Measurements from ENCODE around the gene CNOT11.
A peak's percentile ranks its signal among the peaks of the same experiment; 100 is the strongest.
"Not testable (repeated sequence)": the region's sequence is repeated elsewhere in the genome, so short reads cannot be mapped to it uniquely, and the experiment has no call there.

Gene CNOT11

DNA sequence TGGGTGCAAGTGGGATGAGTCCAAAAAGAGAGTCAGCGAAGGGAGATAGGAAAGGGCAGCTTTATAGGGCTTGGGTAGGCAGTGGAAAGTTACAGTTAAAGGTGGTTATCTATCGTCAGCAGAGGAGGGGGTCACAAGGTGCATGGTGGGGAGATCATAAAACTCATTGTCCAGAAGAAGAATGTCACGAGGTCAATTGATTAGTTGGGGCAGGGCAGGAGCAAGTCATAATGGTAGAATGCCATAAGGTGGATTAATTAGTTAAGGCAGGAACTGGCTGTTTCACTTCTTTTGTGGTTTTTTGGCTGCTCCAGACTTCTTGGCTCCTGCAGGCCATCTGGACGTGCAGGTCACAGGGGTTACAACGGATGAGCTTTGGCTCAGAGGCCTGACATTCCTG, 3.9 kb upstream of the CNOT11 start:
- not testable (repeated sequence) for DNase-seq

DNA sequence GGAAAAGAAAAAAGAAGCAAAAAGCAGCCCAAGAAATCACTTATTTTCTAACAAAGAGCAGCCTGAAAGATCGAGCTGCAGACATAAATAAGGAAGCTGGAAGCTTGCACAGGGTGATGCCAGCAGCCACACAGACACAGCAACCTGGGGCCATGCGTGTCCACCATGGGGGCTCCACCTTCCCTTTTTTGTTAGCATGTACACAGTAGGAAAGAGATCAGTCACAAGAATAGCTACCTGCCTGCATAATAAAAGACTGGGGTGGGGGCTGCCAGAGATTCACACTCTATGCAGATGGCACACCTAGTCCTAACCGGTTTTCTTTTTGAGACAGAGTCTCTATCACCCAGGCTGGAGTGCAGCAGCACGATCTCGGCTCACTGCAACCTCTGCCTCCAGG, 2.9 kb upstream of the CNOT11 start:
- no peak for DNase-seq

DNA sequence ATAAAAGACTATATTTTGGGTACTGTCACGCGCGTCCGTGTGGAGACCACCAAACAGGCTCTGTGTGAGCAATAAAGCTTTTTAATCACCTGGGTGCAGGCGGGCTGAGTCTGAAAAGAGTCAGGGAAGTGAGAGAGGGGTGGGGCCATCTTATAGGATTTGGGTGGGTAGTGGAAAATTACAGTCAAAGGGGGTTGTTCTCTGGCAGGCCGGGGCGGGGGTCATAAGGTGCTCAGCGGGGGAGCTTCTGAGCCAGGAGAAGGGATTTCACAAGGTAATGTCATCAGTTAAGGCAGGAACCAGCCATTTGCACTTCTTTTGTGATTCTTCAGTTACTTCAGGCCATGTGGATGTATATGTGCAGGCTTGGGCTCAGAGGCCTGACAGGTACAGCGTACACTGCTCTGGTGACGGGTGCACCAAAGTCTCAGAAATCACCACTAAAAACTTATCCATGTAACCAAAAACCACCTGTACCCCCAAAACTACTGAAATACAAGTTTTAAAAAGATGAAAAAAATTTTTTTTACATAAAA, 1.4 kb upstream of the CNOT11 start:
- peak; percentile 1 for DNase-seq

DNA sequence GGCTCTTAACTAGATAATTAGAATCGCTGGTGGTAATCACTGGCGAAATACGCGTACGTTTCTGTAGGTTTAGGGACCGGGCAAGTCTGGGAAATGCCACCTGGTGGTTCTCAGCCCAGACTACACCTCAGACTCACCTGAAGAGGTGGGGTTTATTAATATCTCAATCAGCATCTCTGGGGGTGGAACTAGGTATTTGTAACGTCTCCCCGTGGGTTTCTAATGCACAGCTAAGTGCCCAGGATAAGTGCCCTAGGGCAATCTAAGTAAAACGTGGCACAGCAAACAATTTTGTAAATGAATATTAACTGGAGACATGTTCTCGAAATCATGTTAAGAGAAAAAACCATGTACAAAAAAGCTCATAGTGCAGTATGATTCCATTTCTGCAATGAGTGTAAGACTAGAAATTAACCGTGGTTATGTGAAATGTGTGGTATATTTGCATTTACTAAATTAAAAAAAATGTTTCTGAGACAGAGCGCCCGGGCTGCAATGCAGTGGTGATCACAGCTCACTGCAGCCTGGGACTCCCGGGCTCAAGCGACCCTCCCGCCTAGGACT, 760 bp upstream of the CNOT11 start:
- peak; percentile 84 for DNase-seq

DNA sequence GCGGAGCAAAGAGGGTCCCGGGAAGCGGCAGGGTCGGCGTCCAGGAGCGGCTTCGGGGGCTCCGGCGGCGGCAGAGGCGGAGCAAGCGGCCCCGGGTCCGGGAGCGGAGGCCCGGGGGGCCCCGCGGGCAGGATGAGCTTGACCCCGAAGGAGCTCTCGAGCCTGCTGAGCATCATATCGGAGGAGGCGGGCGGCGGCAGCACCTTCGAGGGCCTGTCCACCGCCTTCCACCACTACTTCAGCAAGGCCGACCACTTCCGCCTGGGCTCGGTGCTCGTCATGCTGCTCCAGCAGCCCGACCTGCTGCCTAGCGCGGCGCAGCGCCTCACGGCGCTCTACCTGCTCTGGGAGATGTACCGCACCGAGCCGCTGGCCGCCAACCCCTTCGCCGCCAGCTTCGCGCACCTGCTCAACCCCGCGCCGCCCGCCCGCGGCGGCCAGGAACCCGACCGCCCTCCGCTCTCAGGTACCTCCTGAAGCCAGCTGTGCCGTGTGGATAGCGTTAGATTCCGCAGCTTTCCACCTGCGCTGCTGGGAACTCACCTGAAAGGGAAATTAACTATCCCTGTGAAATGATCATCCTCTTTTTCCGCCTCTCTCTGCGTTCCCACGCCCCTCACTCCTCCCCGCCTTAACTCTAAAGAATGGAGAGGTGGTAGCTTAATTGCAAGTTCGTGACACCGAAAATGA, 472 bp downstream of the CNOT11 start:
- DNase-seq, result peak; percentile 73

DNA sequence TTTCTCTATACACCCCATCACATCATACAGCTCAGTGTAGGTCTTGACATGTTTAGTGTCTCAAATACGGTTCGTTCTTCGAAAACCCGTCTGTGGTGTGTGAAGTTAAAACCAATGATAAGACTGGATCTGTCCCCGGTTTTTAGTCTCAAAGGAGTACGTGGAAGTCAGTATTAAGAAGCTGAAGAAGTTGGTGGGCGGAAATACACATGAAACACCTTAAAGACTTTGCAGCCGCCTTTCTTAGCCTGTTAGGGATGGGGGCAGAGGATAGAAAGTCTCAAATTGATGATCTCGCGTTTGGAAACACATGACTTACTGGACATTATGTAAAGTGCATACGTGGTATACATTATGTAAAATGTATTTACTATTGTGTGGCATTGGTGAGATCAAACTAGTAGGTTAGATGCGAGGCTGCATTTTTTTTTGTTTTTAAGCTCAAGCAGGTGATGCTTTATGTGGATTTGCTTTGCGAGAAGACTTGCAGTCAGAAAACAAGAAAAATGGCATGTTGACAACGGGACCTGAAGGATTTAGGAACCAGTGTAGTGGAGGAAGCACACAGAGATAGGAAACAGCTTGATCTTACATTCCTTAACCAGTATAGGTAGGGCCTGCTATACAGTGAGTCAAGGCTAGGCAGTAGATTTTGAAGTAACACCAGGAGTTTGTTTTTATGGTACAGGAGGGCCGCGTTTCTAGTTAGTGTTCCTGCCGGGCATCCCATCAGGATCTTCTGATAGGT, 1.2 kb downstream of the CNOT11 start:
- DNase-seq, result no peak

DNA sequence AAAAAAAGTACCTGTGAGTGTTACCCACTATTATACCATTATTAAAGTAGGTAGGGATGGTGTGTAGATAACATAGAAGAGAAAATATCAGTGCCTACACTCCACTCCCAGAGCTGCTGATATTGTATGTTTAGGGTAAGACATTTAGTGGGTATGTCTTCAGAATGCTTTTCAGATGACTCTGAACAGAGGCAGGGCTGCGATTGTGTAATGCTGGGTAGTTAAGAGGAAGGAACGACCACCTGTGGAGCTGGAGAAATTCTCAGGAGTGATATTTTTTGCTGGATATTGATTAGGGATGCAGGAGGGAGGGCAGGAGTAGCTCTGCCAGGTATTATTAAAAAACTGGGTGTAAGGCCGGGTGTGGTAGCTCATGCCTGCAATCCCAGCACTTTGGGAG, 2.8 kb downstream of the CNOT11 start:
- DNase-seq, result no peak

DNA sequence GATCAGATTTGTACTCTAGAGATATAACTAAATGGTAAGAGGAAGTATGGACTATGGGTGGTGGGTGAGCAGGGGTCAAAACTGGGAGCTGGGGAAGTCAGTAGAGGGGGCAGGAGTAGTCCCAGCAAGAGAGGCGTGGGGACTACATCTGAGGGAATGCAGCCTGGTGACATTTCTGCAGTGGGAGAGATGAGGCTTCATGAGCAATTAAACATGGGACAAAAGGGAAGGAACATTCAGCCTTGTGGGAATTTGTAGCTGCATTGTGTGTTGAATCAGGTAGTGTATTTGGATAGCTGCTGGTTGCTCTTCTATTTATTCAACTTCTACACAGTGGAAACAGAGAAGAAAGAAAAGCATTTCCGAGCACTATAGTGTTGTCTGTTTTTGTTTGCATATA, 3.6 kb downstream of the CNOT11 start:
- no peak for DNase-seq

DNA sequence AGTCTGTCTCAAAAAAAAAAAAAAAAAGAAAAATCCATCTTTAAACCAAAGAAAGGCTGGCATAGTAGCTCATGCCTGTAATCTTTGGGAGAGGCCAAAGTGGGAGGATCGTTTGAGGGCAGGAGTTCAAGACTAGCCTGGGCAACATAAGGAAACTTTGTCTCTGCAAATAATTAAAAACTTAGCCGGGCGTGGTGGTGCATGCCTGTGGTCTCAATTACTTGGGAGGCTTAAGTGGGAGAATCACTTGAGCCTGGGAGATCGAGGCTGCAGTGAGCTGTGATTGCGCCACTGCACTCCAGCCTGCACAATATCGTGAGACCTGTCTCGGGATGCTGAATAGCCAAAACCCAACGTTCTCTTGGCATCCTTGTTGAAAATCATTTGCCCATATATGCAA, 6.1 kb downstream of the CNOT11 start:
- no peak for DNase-seq

DNA sequence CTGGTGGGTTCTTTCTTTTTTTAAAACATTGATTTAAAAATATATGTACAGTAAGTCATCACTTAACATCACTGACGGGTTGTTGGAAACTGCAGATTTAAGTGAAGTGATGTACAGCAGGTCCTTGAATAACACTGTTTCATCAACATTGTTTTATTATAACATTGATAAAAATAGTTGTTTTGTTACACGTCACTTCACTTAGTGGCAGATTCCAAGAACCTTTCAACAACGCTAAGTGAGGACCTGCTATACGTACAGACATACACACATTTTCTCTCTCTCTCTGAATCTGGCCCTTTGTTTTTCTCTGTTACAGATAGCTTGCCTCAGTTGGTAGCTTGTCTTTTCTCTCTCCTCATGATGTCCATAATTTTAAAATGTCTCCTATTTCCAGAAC, 9.5 kb downstream of the CNOT11 start:
- DNase-seq, result no peak

DNA sequence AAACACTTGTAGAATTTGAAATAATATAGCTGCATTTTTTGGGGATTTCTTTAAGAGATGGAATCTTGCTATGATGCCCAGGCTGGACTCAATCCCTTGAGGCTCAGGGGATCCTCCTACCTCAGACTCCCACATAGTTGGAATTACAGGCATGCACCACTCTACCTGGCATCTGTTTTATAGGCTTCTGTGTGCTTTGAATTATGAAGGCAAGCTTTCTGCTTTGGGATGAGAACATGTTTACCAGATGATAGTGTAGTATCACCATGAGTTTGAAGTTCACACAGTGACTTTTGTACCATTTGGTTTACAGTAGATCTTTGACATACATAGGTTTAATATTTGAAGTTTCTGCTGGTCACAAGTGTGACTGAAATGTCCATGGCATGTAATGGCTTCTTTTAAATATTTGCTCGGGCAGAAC, 10.7 kb downstream of the CNOT11 start:
- DNase-seq, result no peak

DNA sequence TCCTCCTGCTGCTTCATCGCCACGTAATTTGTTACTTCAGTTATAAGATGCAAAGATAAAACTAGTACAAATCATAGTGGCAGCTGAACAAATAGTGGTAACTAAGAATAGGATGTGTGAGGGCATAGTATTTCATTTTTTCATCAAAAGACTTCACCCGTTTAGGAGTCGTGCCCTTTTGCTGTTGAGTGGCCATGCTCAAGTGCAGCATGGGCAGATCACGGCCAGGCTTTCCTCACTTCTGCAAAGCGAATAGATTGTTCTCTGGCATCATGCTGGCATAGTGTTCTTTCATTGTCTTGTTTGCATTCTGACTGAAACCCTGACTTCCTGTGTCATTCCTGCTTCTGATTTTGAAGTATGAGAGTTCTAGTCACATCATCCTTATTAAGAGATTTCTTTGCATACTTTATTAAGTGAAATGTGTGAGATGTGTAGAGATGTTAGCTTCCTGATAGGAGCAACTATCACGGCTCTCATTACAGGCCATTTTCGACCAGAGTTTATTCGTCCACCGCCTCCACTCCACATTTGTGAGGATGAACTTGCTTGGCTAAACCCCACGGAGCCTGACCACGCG, 11.8 kb downstream of the CNOT11 start:
- no peak for DNase-seq

DNA sequence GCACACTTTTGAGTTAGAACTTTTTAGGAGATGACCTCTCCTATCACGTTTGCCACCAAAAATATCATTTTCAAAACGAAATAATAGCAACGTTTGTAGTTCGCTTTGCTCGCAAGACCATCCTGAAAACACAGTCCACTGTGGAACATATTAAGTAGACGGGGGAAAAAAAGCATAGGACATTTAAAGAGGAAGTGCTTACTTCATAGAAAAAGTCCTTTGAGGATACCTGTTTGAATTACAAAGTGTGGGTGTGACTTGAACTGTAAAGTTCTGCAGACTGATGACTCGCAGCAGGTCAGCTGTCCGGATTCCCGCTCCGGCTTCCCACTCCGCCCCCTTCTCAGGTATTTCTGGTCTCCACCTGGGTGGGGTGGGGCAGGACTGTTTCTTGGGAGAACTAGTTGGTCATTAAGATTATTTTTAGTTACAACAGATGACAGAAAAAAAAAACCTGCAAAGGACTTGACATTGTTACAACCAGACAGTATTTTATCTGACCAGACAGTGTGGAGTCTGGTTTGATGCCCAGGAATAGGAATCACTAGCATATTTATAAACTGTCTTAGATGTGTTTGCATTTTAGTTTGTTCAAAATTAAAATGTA, 13.3 kb downstream of the CNOT11 start:
- DNase-seq, result no peak

DNA sequence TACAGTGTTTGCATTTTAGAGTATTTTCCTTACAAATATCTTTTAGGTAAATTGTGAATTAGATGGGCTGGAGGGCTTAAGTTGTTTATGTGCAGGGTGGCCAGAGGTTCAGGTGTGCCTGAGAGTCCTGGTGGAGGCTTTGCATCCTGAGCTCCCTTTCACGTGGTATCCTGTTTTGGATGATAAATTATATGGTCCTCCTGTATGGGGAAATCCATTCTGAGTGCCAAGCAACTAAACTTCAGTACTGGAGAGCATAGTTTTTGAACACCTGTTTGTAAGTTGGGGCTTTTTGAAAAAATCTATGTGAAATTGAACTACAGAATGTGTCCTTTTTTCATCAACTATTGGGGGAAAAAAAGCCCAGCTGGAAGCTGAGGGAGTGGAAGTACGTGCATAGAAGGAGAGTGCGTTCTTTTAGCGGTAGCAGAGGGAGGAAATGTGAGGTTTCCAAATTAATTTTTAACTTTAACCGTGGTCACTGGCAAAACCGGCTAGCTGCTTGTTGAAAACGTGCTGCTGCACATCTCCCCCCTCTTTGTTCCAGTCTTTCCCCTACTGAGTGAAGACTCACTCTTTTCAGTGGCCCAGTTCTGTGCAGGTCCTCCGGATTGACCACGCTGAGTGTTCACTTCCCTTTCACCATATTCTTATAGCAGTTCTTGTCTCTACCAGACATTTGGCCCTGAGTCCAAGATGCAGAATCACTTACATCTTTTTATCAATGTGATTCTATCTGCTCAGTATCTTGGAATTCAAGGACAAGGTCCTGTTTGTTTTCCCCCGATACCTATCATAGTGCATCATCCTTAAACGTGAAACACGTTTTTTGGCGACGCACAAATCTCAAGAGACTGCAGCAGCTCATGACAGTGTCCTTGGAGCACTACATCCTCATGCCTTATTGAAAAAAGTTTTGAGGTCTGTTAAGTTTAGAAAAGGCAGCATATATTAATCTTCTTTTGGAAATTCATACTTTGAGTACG, 15.3 kb downstream of the CNOT11 start:
- no peak for DNase-seq

DNA sequence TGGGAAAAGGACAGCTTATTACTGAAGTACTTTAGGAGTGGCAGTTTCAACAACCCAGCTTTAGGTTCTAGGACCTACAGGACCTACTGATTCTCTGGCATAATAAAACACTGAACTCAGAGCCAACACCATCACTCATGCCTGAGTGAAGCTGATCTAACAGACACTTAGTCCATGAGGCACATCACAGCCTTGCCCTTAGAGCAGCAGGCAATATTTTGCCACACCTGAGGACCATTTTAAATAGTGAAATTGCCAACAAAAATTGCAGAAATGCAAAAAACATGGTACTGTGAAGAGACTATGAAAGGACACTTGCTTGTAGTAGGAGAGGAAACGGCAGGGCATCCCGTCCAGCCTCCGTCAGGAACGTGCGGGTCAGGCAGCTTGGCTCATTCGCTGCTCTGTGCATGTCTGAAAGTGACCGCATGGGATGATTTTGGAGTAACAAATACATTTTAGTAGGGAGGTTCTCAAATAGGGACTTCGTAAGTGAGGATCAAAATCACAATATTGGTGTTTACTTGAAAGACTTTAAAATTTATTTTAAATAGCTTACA, 18.1 kb downstream of the CNOT11 start:
- no peak for DNase-seq

DNA sequence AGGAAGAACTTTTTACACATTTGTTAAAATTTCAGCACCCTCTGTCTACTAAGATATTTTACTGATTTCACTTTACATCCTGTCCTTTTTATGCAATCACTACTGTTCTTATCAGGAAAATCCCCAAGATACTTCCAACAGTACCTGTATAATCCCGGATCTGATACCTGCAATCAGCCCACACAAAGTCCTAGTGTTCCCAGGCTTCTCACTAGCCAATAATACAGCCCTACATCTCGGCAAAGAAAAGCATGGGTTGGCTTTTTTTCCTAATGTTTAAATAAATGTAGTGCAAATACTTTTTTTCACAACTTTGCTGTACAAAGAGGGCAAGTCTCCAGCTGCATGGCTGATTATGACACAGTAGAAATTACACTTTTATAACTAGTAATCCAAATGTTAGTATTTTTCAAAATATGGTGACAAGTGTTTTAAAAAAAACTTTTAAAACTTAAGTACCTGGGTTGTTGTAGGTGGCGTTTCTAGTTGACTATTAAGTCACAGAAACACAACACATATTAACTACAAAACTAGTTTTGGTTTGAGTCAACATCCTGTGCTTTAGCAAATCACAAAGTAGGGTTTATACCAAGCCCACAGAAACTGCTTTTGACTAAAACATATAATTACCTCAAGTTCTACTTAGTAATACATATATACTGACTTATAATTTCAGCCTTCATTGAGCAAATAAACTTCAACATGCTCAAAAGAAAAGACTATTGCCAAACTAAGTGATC, 19.5 kb downstream of the CNOT11 start:
- DNase-seq, result no peak

DNA sequence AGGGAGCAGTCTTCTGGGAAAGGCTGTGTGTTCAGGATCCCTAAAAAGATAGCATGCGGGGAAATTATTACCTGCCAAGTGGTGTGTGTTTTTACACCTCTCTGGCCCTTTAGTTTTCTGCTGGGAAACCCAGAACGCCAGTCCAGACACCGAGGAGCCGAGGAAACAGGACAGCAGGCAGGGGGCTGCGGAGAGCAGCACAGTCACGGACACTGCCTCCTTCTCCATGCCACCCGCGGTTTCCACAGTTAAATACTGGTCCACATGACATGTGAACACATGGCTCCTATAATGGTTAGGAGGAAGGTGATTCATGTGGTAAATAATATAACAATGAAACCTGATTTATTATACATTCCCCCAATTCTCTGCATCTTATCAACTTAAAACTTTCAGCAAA, 20.4 kb downstream of the CNOT11 start:
- no peak for DNase-seq

DNA sequence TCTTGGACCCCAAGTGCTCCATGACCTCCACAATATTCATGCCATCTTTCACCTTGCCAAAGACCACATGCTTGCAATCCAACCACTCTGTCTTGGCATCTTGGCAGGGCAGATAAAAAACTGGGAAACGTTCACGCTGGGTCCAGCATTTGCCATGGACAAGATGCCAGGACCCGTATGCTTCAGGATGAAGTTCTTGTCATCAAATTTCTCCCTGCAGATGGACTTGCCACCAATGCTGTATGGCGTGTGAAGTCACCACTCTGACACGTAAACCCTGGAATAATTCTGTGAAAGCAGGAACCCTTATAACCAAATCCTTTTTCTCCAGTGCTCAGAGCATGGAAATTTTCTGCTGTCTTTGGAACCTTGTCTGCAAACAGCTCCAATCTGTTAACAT, 21.5 kb downstream of the CNOT11 start:
- no peak for DNase-seq

DNA sequence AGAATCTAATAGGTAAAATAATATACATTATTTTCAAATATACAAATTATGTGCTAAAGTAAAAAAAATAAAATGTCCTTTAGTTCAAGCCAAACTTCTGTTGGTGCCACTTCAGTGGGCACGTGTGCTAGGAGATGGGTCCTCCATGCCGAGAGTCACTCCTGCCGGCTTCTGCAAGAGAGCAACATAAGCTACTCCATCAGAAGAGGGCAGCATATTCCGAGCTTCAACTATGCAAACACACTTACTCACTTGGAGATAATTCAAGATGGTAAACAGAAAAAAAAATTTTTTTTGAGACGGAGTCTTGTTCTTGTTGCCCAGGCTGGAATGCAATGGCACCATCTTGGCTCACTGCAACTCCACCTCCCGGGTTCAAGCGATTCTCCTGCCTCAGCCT, 24.4 kb downstream of the CNOT11 start:
- DNase-seq, result no peak

DNA sequence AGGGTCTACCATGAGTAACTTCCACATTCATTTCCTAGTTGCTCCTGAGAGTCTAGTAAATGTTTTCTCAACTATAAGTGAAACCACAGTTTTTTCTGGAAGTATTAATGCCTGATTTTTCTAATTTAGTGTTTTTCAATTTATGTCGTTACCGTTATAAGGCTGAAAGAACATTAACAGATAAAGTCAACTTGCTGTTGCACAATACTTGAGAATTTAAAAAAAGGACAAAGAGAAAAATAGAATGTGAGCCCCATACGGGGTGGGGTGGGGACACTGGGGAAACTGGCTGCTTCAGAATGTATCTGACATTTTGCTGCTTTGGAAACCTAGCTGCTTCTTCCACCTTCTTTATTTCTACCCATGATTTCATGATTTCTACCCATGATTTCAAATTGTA, 26.2 kb downstream of the CNOT11 start:
- DNase-seq, result no peak

DNA sequence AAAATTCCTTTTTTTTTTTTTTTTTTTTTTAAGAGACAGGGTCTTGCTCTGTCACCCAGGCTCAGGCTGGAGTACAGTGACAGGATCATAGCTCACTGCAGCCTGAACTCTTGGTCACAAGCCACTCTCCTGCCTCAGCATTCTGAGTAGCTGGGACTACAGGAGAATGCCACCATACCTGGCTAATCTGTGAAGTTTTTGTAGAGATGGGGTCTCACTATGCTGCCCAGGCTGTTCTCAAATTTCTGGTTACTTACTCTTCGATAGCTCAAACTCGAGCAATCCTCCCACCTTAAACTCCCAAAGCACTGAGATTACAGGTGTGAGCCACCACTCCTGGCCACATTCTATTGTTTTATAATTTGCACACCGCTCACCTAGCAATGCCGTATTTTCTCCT, 28.8 kb downstream of the CNOT11 start:
- no peak for DNase-seq
